HCT116 (cell line): ENCODE measurements around the gene LGI1. TPM values are rescaled to one million over a fixed set of nuclear protein-coding genes. Genes with fewer than 3 reads are reported as not detected.

Experiments used
- ATAC-seq: fragments of 200-7000 bp; cut with Tn5 transposase; 2 replicates; pipeline ENCODE4 v1.9.1; 2020; ENCODE audit warnings: mild to moderate bottlenecking, moderate library complexity
- BruUV-seq: library from RNA; stranded (reverse); fragments of 400-500 nt; replicated peaks from 2 replicates; lab custom pipeline; 2021; lab: Mats Ljungman, UMichigan
- CTCF ChIA-PET: fragments of 300-600 bp; sonication (Branson Sonifier 250); formaldehyde crosslinking; loops from one replicate; lab custom pipeline; 2021; ENCODE audit warnings: antibody characterized with exemption; lab: Charles Lee
- POLR2A ChIA-PET: fragments of 300-600, 350-600 bp; sonication (Branson Sonifier 250); formaldehyde crosslinking; loops from one replicate; lab custom pipeline; 2021; ENCODE audit warnings: antibody characterized with exemption; lab: Charles Lee
- RAD21 ChIA-PET, 2 experiments: fragments of 300-600 bp; sonication (Branson Sonifier 250); formaldehyde crosslinking; loops; one replicate each; lab custom pipeline; 2023; ENCODE audit warnings: low total read pairs in 2 of 2; ENCODE audit not compliant: uncharacterized antibody in 2 of 2, unreplicated experiment in 2 of 2, low non-redundant PET in 1 of 2; lab: Charles Lee
- DNase-seq: peaks from one replicate; pipeline ENCODE4 v3.0.0-alpha.2; 2010; ENCODE audit warnings: low read depth, low spot score
- H2AFZ ChIP-seq: fragments of 200-600 bp; shearing (Covaris generic), sonication (generic); 2 replicates; pipeline ENCODE4 v1.6.1; 2017; ENCODE audit warnings: low read depth, mixed run types, mixed read lengths, antibody characterized with exemption, low read length; ENCODE audit not compliant: poor library complexity, severe bottlenecking
- H3K27ac ChIP-seq: 2 replicates; pipeline ENCODE4 v1.5.1; 2012; ENCODE audit warnings: low read depth, low read length
- H3K27me3 ChIP-seq: fragments of 200-600 bp; sonication (generic); 2 replicates; pipeline ENCODE4 v1.6.1; 2016; ENCODE audit warnings: mixed run types, low read length, mixed read lengths; ENCODE audit not compliant: insufficient read depth
- H3K36me3 ChIP-seq, 2 experiments: fragments of 200-500 bp in 1 of 2; fragments of 200-600 bp in 1 of 2; sonication (Bioruptor generic) in 1 of 2; sonication (generic) in 1 of 2; 2 replicates each; pipeline versions ENCODE4 v1.5.1 to v1.6.1; 2014 to 2016; ENCODE audit warnings: low read length in 2 of 2, inconsistent platforms in 1 of 2, mixed read lengths in 1 of 2, mixed run types in 1 of 2; ENCODE audit not compliant: insufficient read depth in 2 of 2, control insufficient read depth in 1 of 2
- H3K4me1 ChIP-seq, 2 experiments: fragments of 200-600 bp in 1 of 2; sonication (generic) in 1 of 2; 2 replicates each; pipeline versions ENCODE4 v1.5.1 to v1.6.1; 2012 to 2017; ENCODE audit warnings: low read length in 2 of 2, inconsistent platforms in 1 of 2, mild to moderate bottlenecking in 1 of 2, mixed read lengths in 1 of 2, mixed run types in 1 of 2, moderate library complexity in 1 of 2; ENCODE audit not compliant: insufficient read depth in 2 of 2, control insufficient read depth in 1 of 2
- H3K4me2 ChIP-seq: fragments of 200-600 bp; sonication (generic); 2 replicates; pipeline ENCODE4 v1.6.1; 2017; ENCODE audit warnings: mixed run types, low read length, mixed read lengths
- H3K4me3 ChIP-seq, 2 experiments: fragments of 200-600 bp in 1 of 2; sonication (generic) in 1 of 2; replicated peaks in 1 of 2; 2 replicates each; pipeline ENCODE4 v1.5.1; 2011 to 2016; ENCODE audit warnings: low read length in 2 of 2, control low read depth in 1 of 2, low read depth in 1 of 2, mild to moderate bottlenecking in 1 of 2, mixed read lengths in 1 of 2, mixed run types in 1 of 2
- H3K79me2 ChIP-seq: fragments of 200-600 bp; sonication (generic); 2 replicates; pipeline ENCODE4 v1.6.1; 2017; ENCODE audit warnings: mild to moderate bottlenecking, mixed run types, low read length, moderate library complexity, mixed read lengths; ENCODE audit not compliant: insufficient read depth
- H3K9ac ChIP-seq: fragments of 200-600 bp; sonication (generic); 2 replicates; pipeline ENCODE4 v1.6.1; 2016; ENCODE audit warnings: low read length, mixed read lengths
- H3K9me2 ChIP-seq: fragments of 200-600 bp; sonication (generic), shearing (Covaris generic); 2 replicates; pipeline ENCODE4 v1.6.1; 2017; ENCODE audit warnings: mixed run types, mild to moderate bottlenecking, moderate library complexity; ENCODE audit not compliant: insufficient read depth
- H3K9me3 ChIP-seq, 2 experiments: fragments of 200-500 bp in 1 of 2; fragments of 200-600 bp in 1 of 2; sonication (Bioruptor generic) in 1 of 2; sonication (generic) in 1 of 2; 2 replicates each; pipeline ENCODE4 v1.6.1; 2014 to 2017; ENCODE audit warnings: low read length in 2 of 2, mixed read lengths in 2 of 2, inconsistent platforms in 1 of 2, low read depth in 1 of 2, mild to moderate bottlenecking in 1 of 2, mixed run types in 1 of 2, moderate library complexity in 1 of 2; ENCODE audit not compliant: control insufficient read depth in 1 of 2, insufficient read depth in 1 of 2
- H4K20me1 ChIP-seq: fragments of 200-600 bp; sonication (generic), shearing (Covaris generic); 2 replicates; pipeline ENCODE4 v1.6.1; 2017; ENCODE audit warnings: mixed run types, mild to moderate bottlenecking, moderate library complexity; ENCODE audit not compliant: insufficient read depth
- CTCF ChIP-seq, 3 experiments: fragments of 200-600 bp in 1 of 3; sonication (generic) in 1 of 3; IDR thresholded peaks in 2 of 3; conservative IDR thresholded peaks in 1 of 3; 2 replicates each; pipeline ENCODE4 v1.5.1; 2012 to 2017; ENCODE audit warnings: low read depth in 2 of 3, low read length in 2 of 3, antibody characterized with exemption in 1 of 3, borderline replicate concordance in 1 of 3, control low read depth in 1 of 3, mild to moderate bottlenecking in 1 of 3, mixed read lengths in 1 of 3, mixed run types in 1 of 3, moderate library complexity in 1 of 3; ENCODE audit not compliant: insufficient read depth in 1 of 3
- EGR1 ChIP-seq: IDR thresholded peaks from 2 replicates; pipeline ENCODE4 v1.6.1; 2012; ENCODE audit warnings: low read depth
- ELF1 ChIP-seq: IDR thresholded peaks from 2 replicates; pipeline ENCODE4 v1.6.1; 2012; ENCODE audit warnings: low read depth, borderline replicate concordance
- EZH2 ChIP-seq: fragments of 200-600 bp; sonication (generic); IDR thresholded peaks from 2 replicates; pipeline ENCODE4 v1.6.1; 2017; ENCODE audit warnings: antibody characterized with exemption, mixed run types
- EZH2phosphoT487 ChIP-seq: fragments of 200-600 bp; IDR thresholded peaks from 2 replicates; pipeline ENCODE4 v1.6.1; 2018; ENCODE audit warnings: antibody characterized with exemption, borderline replicate concordance
- JUND ChIP-seq: IDR thresholded peaks from 2 replicates; pipeline ENCODE4 v1.6.1; 2012
- POLR2A ChIP-seq: IDR thresholded peaks from 2 replicates; pipeline ENCODE4 v1.7.0; 2011; ENCODE audit warnings: borderline replicate concordance; ENCODE audit not compliant: insufficient read depth, insufficient read length; ENCODE audit errors: extremely low read depth
- POLR2AphosphoS5 ChIP-seq: IDR thresholded peaks from 2 replicates; pipeline ENCODE4 v1.6.1; 2011; ENCODE audit warnings: mild to moderate bottlenecking, low read depth, low read length, moderate library complexity
- RAD21 ChIP-seq: IDR thresholded peaks from 2 replicates; pipeline ENCODE4 v1.6.1; 2012; ENCODE audit warnings: low read depth, mild to moderate bottlenecking
- REST ChIP-seq: IDR thresholded peaks from 2 replicates; pipeline ENCODE4 v1.6.1; 2012; ENCODE audit warnings: low read depth
- SRF ChIP-seq: IDR thresholded peaks from 2 replicates; pipeline ENCODE4 v1.6.1; 2012; ENCODE audit warnings: low read depth
- TCF7L2 ChIP-seq: IDR thresholded peaks from 2 replicates; pipeline ENCODE4 v1.7.0; 2011; ENCODE audit warnings: borderline replicate concordance, inconsistent platforms; ENCODE audit not compliant: insufficient read depth, insufficient read length; ENCODE audit errors: extremely low read depth
- ZBTB33 ChIP-seq: IDR thresholded peaks from 2 replicates; pipeline ENCODE4 v1.6.1; 2011; ENCODE audit warnings: mild to moderate bottlenecking, low read length, moderate library complexity; ENCODE audit not compliant: insufficient replicate concordance; ENCODE audit errors: extremely low read depth
- ZFX ChIP-seq: fragments of 450-650 bp; IDR thresholded peaks from 2 replicates; pipeline ENCODE4 v1.6.1; 2017
- ZNF274 ChIP-seq: fragments of 200-500 bp; sonication (Bioruptor generic); IDR thresholded peaks from 2 replicates; pipeline ENCODE4 v1.6.1; 2014; ENCODE audit warnings: mild to moderate bottlenecking, low read depth, low read length, inconsistent platforms
- intact Hi-C: fragments of 100-400 bp; cut with micrococcal nuclease; formaldehyde crosslinking; loops from 2 replicates; pipeline ENCODE4 v1.10.0; 2022
- total RNA-seq: library from RNA; stranded (reverse); gene quantifications from one replicate; pipeline ENCODE4 v1.2.1, GENCODE V29; 2021; ENCODE audit not compliant: unreplicated experiment
- TF ChIP-seq, protein P1 (sequence below): IDR thresholded peaks from 2 replicates; pipeline ENCODE4 v1.6.1; 2012

LGI1 gene
- total RNA-seq, 1 experiment from 2014 or later, result not detected

GRCh38 chr10:93716766-93717165 is 41.0 kb upstream of the LGI1 start:
- Histone ChIP-seq H3K9me2 (no peaks in the 10 kb centered on the region), H2AFZ (no peak overlapping the region), H3K79me2 (no peaks in the 10 kb centered on the region), H3K9me3 (no peaks in the 10 kb centered on the region), H3K36me3 (no peaks in the 10 kb centered on the region), H4K20me1 (no peaks in the 10 kb centered on the region), H3K4me2 (no peak overlapping the region), H3K4me3 (no peak overlapping the region), H3K9ac (no peak overlapping the region), H3K27ac (no peak overlapping the region), H3K27me3 (no peaks in the 10 kb centered on the region), H3K4me1 (no peaks in the 10 kb centered on the region)
- no TSS peak for BruUV-seq
- ChIA-PET RAD21 (no interaction called here), POLR2A (no interaction called here), CTCF (no interaction called here)
- intact Hi-C loops, result no loop called here
- ATAC-seq, result no peak
- no peak for DNase-seq
- no peak for TF ChIP-seq TCF7L2
- TF ChIP-seq JUND, result no peak
- no peak for TF ChIP-seq POLR2AphosphoS5
- no peak for TF ChIP-seq REST
- TF ChIP-seq ZFX, result no peak
- TF ChIP-seq ZNF274, result no peak
- TF ChIP-seq ELF1, result no peak
- no peak for TF ChIP-seq SRF
- no peak for TF ChIP-seq EZH2phosphoT487
- TF ChIP-seq RAD21, result no peak
- no peak for TF ChIP-seq EZH2
- TF ChIP-seq, protein P1, sequence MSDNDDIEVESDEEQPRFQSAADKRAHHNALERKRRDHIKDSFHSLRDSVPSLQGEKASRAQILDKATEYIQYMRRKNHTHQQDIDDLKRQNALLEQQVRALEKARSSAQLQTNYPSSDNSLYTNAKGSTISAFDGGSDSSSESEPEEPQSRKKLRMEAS, result no peak
- no peak for TF ChIP-seq ZBTB33
- no peak for TF ChIP-seq EGR1
- TF ChIP-seq CTCF (IDR thresholded peaks at IDR 0.05 in 2 of 3, conservative IDR thresholded peaks at IDR 0.05 in 1 of 3; ENCODE audit: borderline replicate concordance in 1 of 3, insufficient read depth in 1 of 3, low read depth in 2 of 3, low read length in 2 of 3), result no peak
- no peak for TF ChIP-seq POLR2A
